Parathyroid adenoma (tissue), 2 donors: ENCODE data around the gene APOOL.
"Not testable (repeated sequence)": the region's sequence is repeated elsewhere in the genome, so short reads cannot be mapped to it uniquely, and the experiment has no call there.

Source experiments
- H2AFZ ChIP-seq: fragments of 300-600 bp; sonication (generic); one replicate; pipeline ENCODE4 v1.7.0; 2017; ENCODE audit warnings: antibody characterized with exemption, mild to moderate bottlenecking
- H3K27ac ChIP-seq: fragments of 300-600 bp; sonication (generic); one replicate; pipeline ENCODE4 v1.7.0; 2017
- H3K27me3 ChIP-seq: fragments of 300-600 bp; sonication (generic); one replicate; pipeline ENCODE4 v1.7.0; 2017; ENCODE audit warnings: low read length; ENCODE audit not compliant: control insufficient read depth, insufficient read depth
- H3K36me3 ChIP-seq: fragments of 300-600 bp; sonication (generic); one replicate; pipeline ENCODE4 v1.7.0; 2017; ENCODE audit warnings: low read length; ENCODE audit not compliant: control insufficient read depth, insufficient read depth
- H3K4me1 ChIP-seq: fragments of 300-600 bp; sonication (generic); one replicate; pipeline ENCODE4 v1.7.0; 2017; ENCODE audit warnings: control low read depth
- H3K4me2 ChIP-seq: fragments of 300-600 bp; sonication (generic); one replicate; pipeline ENCODE4 v1.7.0; 2017; ENCODE audit warnings: low read length
- H3K4me3 ChIP-seq: fragments of 300-600 bp; sonication (generic); one replicate; pipeline ENCODE4 v1.7.0; 2017; ENCODE audit warnings: low read depth, low read length
- H3K79me2 ChIP-seq: fragments of 300-600 bp; sonication (generic); one replicate; pipeline ENCODE4 v1.7.0; 2017; ENCODE audit warnings: control low read depth
- H3K9ac ChIP-seq: fragments of 300-600 bp; sonication (generic); one replicate; pipeline ENCODE4 v1.7.0; 2017; ENCODE audit warnings: mild to moderate bottlenecking
- H3K9me3 ChIP-seq: fragments of 300-600 bp; sonication (generic); one replicate; pipeline ENCODE4 v1.7.0; 2017; ENCODE audit warnings: low read length; ENCODE audit not compliant: control insufficient read depth
- CTCF ChIP-seq: fragments of 300-600 bp; sonication (generic); IDR thresholded peaks from one replicate; pipeline ENCODE4 v1.7.0; 2017; ENCODE audit warnings: antibody characterized with exemption, mild to moderate bottlenecking
- donor health status: primary hyperparathyroidism.

Gene APOOL

GRCh38 chrX:85001344-85001743 is 2.3 kb upstream of the APOOL start:
- no peak for TF ChIP-seq CTCF
- no peak overlapping the region for H3K27ac ChIP-seq
- no peak overlapping the region for H3K4me2 ChIP-seq
- no peaks in the 10 kb centered on the region for H3K4me1 ChIP-seq
- H2AFZ ChIP-seq = no peak overlapping the region
- no peaks in the 10 kb centered on the region for H3K27me3 ChIP-seq
- no peaks in the 10 kb centered on the region for H3K36me3 ChIP-seq
- H3K9me3 ChIP-seq = no peaks in the 10 kb centered on the region
- no peak overlapping the region for H3K4me3 ChIP-seq
- no peak overlapping the region for H3K9ac ChIP-seq
- H3K79me2 ChIP-seq = no peaks in the 10 kb centered on the region

GRCh38 chrX:85004255-85004654 is 578 bp downstream of the APOOL start:
- Histone ChIP-seq H3K27ac (no peak overlapping the region), H3K9ac (no peak overlapping the region), H3K4me2 (peak overlapping the region; percentile 62), H3K36me3 (no peaks in the 10 kb centered on the region), H3K4me3 (peak overlapping the region; percentile 66), H3K4me1 (no peaks in the 10 kb centered on the region), H3K79me2 (no peaks in the 10 kb centered on the region), H3K9me3 (no peaks in the 10 kb centered on the region), H3K27me3 (no peaks in the 10 kb centered on the region), H2AFZ (peak overlapping the region; percentile 83)
- TF ChIP-seq CTCF = no peak

- Histone ChIP-seq H3K79me2 (peaks cover 10% of the 10 kb centered on the region), H3K27me3 (no peaks in the 10 kb centered on the region), H3K9me3 (no peaks in the 10 kb centered on the region), H3K9ac (no peak overlapping the region), H3K36me3 (no peaks in the 10 kb centered on the region), H3K4me3 (no peak overlapping the region), H2AFZ (no peak overlapping the region), H3K27ac (no peak overlapping the region), H3K4me2 (no peak overlapping the region), H3K4me1 (no peaks in the 10 kb centered on the region)
- no peak for TF ChIP-seq CTCF
Measured at GRCh38 chrX:85012098-85012497, 8.4 kb downstream of the APOOL start.

DNA sequence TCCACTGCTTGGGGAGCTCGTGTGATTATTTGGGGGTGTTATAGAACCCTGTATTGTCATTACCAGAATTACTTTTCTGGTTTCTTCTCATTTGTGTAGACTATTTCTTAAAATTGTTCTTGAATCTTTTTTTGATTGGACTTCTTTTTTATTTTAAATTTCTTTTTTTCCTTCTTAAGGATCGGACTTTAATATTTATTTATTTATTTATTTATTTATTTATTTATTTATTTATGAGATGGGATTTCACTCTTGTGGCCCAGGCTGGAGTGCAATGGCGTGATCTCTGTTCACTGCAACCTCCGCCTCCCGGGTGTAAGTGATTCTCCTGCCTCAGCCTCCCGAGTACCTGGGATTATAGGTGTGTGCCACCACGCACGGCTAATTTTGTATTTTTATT is 11.7 kb downstream of the APOOL start:
- not testable (repeated sequence) for H2AFZ ChIP-seq, H3K9ac ChIP-seq, H3K9me3 ChIP-seq, H3K4me3 ChIP-seq, H3K4me1 ChIP-seq, H3K27me3 ChIP-seq, H3K4me2 ChIP-seq, H3K27ac ChIP-seq, H3K36me3 ChIP-seq
- peaks cover 12% of the 10 kb centered on the region for H3K79me2 ChIP-seq

DNA sequence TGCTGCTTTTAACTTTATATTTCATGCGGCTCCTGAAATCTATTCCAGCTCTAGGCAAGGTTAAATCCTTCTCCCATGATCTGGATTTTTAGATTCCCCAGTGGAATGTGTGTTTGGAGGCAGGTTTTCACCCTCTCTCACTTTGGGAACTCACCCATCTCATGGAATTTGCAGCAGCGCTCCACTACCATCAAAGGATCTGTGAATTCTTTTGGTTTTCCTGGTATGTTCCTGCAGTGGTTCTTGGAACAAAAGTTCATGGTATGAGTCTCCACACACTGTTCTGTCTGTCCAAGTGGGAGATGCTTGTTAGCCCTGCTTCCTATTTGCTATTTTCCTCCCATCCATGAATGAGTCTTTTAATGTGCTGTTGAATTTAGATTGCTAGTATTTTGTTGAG is 14.0 kb downstream of the APOOL start:
- TF ChIP-seq CTCF = no peak
- H3K27me3 ChIP-seq = no peaks in the 10 kb centered on the region
- H3K9ac ChIP-seq = no peak overlapping the region
- no peak overlapping the region for H3K4me3 ChIP-seq
- no peaks in the 10 kb centered on the region for H3K4me1 ChIP-seq
- H3K79me2 ChIP-seq = peaks cover 14% of the 10 kb centered on the region
- no peak overlapping the region for H3K27ac ChIP-seq
- no peaks in the 10 kb centered on the region for H3K36me3 ChIP-seq
- H3K4me2 ChIP-seq = no peak overlapping the region
- no peaks in the 10 kb centered on the region for H3K9me3 ChIP-seq
- no peak overlapping the region for H2AFZ ChIP-seq
